ENCODE results near the gene SCYGR7. TPM values are rescaled to one million over a fixed set of nuclear protein-coding genes. Genes with fewer than 3 reads are reported as not detected.
"Not testable (repeated sequence)": the region's sequence is repeated elsewhere in the genome, so short reads cannot be mapped to it uniquely, and the experiment has no call there.

Gene SCYGR7
- total RNA-seq, 1 donor from 2014 or later: not detected

GRCh38 chr2:227713291-227713690, 14.8 kb upstream of the SCYGR7 start:
- no peaks in the 10 kb centered on the region for H3K27me3 ChIP-seq
- no peaks in the 10 kb centered on the region for H3K9me3 ChIP-seq
- intact Hi-C loops (cut with DNase I): no loop called here
- peaks cover 6% of the 10 kb centered on the region for H3K4me1 ChIP-seq
- no peak overlapping the region for H3K27ac ChIP-seq
- H3K4me3 ChIP-seq: no peak overlapping the region
- no peaks in the 10 kb centered on the region for H3K36me3 ChIP-seq
- TF ChIP-seq POLR2A (IDR thresholded peaks at IDR 0.05) (no peak), CTCF (IDR thresholded peaks at IDR 0.05) (no peak), POLR2AphosphoS5 (IDR thresholded peaks at IDR 0.05; ENCODE audit: insufficient read depth in 1 of 2, low read depth in 1 of 2) (no peak)
- no peak for DNase-seq (ENCODE audit: extremely low spot score in 2 of 2)

- Histone ChIP-seq H3K4me3 (no peak overlapping the region), H3K27ac (no peak overlapping the region), H3K9me3 (no peaks in the 10 kb centered on the region), H3K4me1 (peaks cover 14% of the 10 kb centered on the region), H3K27me3 (no peaks in the 10 kb centered on the region), H3K36me3 (no peaks in the 10 kb centered on the region)
- intact Hi-C loops (cut with DNase I): no loop called here
- DNase-seq (ENCODE audit: extremely low spot score in 2 of 2): no peak
- TF ChIP-seq POLR2A (IDR thresholded peaks at IDR 0.05) (no peak), CTCF (IDR thresholded peaks at IDR 0.05) (no peak), POLR2AphosphoS5 (IDR thresholded peaks at IDR 0.05; ENCODE audit: insufficient read depth in 1 of 2, low read depth in 1 of 2) (no peak)
These were observed 11.6 kb upstream of the SCYGR7 start for GRCh38 chr2:227716501-227716900.

GRCh38 chr2:227717687-227718567, 10.2 kb upstream of the SCYGR7 start, which contains the start of gene SLC19A3:
SLC19A3 (minus strand) TSS chr2:227718028; CDS start chr2:227702318, 15,710 bp downstream.
- Histone ChIP-seq H3K27me3 (no peaks in the 10 kb centered on the region), H3K4me3 (peak within 1 kb of the TSS; percentile 34 to 36), H3K27ac (peak within 1 kb of the TSS; percentile 34), H3K36me3 (no peaks in the 10 kb centered on the region), H3K4me1 (peaks cover 14% of the 10 kb centered on the region), H3K9me3 (no peaks in the 10 kb centered on the region)
- intact Hi-C loops (cut with DNase I): no loop called here
- peak; percentile 37 to 67 for TF ChIP-seq POLR2AphosphoS5 (IDR thresholded peaks at IDR 0.05; ENCODE audit: insufficient read depth in 1 of 2, low read depth in 1 of 2)
- no peak for TF ChIP-seq POLR2A (IDR thresholded peaks at IDR 0.05)
- DNase-seq (ENCODE audit: extremely low spot score in 2 of 2): peak in 1 of 2 donors; percentile 91

GRCh38 chr2:227719641-227720040, 8.5 kb upstream of the SCYGR7 start:
- Histone ChIP-seq H3K27me3 (no peaks in the 10 kb centered on the region), H3K36me3 (no peaks in the 10 kb centered on the region), H3K9me3 (no peaks in the 10 kb centered on the region), H3K4me3 (no peak overlapping the region), H3K4me1 (peaks cover 14% of the 10 kb centered on the region), H3K27ac (no peak overlapping the region)
- DNase-seq (ENCODE audit: extremely low spot score in 2 of 2): no peak
- intact Hi-C loops (cut with DNase I): no loop called here
- TF ChIP-seq CTCF (IDR thresholded peaks at IDR 0.05): no peak

- no peak for DNase-seq (ENCODE audit: extremely low spot score in 2 of 2)
- Histone ChIP-seq H3K36me3 (no peaks in the 10 kb centered on the region), H3K9me3 (no peaks in the 10 kb centered on the region), H3K4me3 (no peak overlapping the region), H3K27me3 (no peaks in the 10 kb centered on the region), H3K4me1 (peaks cover 14% of the 10 kb centered on the region), H3K27ac (no peak overlapping the region)
- TF ChIP-seq POLR2A (IDR thresholded peaks at IDR 0.05) (no peak), CTCF (IDR thresholded peaks at IDR 0.05) (no peak), POLR2AphosphoS5 (IDR thresholded peaks at IDR 0.05; ENCODE audit: insufficient read depth in 1 of 2, low read depth in 1 of 2) (no peak)
- intact Hi-C loops (cut with DNase I): no loop called here
These were observed 7.5 kb upstream of the SCYGR7 start for GRCh38 chr2:227720680-227721079.

- H3K9me3 ChIP-seq; DNase-seq (ENCODE audit: extremely low spot score in 2 of 2); H3K36me3 ChIP-seq; H3K27me3 ChIP-seq; H3K4me3 ChIP-seq; intact Hi-C loops (cut with DNase I); H3K27ac ChIP-seq: not testable (repeated sequence)
- H3K4me1 ChIP-seq: peaks cover 12% of the 10 kb centered on the region
These were observed 5.3 kb upstream of the SCYGR7 start for GRCh38 chr2:227722821-227723220.

Data from vagina (tissue), 2 donors.